Fibroblast of skin of right quadriceps (primary cell): Measurements from ENCODE around the gene ARL6.
A peak's percentile ranks its signal among the peaks of the same experiment; 100 is the strongest.

Experiments used
- DNase-seq: peaks from one replicate; pipeline ENCODE4 v3.0.0-alpha.2; 2013

The ARL6 gene, protein sequence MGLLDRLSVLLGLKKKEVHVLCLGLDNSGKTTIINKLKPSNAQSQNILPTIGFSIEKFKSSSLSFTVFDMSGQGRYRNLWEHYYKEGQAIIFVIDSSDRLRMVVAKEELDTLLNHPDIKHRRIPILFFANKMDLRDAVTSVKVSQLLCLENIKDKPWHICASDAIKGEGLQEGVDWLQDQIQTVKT

DNA sequence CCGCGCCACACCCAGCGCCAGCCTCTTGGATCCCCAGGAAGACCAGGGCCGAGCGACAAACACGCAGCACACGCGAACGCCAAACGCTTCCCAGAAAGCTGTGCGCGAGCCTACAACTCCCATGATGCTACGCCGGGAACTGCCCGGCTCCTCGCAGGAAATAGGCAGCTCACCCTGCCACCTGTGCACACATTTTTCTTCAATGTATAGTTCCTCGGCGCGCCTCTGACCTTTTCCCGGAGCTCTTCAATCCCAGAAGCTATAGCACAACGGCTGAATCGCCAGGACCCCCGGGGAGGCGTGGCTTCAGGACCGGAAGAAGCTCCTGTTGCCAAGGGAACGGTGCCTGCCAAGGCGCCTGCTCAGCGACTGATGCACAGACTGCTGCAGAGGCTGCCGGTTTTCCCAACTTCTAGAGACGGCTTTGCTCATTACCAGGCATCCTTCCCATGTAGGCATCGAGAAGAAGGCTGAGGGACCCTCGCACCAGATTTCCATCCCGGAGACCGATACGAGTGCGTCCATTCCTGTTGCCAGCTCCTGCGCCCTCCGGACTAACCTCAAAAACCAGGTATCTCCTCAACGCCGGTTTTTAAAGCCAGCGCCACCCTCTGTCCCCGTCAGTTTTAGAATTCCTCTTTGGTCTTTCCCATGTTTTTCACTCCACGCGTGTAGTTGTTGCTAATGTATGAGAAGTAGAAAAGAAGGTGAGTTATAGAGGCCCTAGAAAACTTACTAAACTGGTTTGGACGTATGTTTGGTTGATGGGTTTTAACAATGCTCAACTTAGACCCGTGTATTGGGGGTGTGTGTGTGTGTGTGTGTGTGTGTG lies at the start of gene ARL6:
Gene ARL6, plus strand, starts transcription at position 352 of the 832 bp plus-strand sequence. CDS start 3,350 bp downstream, outside the sequence.
- DNase-seq = peak; percentile 83

DNA sequence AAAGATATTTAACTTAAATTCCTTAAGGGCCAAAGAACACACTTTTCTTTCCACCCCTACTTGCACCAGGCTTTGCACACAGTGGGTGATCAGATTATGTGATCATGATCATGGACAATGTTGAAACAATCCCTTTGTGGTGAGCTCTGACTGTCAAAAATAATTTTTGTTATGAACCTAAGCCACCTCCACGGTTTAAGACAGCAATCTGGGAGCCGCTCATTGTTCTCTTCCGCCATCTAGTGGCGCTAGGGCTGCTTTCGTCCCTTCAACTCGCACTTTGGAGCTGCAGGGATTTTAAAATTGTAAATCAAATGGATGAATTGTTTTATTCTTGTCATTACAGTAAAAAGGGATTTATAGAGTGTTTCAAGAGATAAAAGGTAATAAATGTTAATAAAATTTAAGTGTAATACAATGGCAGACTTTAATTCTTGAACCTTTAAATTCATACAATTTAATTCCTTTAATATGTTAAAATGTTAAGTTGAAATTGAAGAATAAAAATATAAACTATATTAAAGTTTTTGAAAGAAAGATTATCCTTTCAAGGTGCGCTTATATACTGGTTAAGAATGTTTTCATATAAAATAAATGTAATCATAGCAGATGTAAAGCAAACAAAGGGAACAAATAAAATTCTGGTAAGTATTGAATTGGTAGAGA lies 45.3 kb upstream of the ARL6 start:
- peak; percentile 58 for DNase-seq

DNA sequence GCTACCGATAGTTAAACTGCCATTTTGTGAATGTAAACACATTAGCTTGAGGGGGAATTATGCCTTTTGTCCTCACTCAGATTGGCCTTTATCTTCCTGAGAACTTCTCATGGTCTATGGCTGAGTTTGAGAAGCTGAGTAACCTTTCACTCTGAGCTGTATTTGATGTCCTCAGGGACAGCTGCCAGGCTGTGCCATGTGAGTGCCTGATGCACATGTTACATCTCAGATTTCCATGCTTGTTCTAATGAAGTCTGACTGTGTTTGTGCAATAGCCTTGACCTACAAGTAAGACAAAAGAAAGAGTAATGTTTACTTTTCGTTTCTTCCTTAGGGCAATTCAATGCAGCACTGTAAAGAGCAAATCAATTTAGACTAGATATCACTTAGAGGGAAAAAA lies 44.1 kb upstream of the ARL6 start:
- no peak for DNase-seq

DNA sequence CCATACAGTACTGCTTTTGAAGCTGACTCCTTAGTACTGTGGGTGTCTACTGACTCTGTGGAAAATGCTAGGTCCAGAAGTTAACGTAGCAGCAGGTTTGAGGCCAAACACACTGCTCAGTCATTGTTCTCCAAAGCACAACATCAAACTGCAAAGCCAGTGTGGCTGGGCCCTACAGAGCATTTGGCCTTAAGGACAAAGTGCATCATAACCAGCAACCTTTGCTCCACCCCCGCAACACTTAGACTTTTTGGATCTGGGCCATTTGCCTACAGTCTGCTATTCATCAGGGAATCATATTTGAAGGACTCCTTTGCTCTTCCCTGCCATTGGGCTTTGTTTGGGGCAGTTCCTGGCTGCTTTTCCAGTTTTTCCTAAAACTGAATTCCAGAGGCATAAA lies 43.1 kb upstream of the ARL6 start:
- no peak for DNase-seq

DNA sequence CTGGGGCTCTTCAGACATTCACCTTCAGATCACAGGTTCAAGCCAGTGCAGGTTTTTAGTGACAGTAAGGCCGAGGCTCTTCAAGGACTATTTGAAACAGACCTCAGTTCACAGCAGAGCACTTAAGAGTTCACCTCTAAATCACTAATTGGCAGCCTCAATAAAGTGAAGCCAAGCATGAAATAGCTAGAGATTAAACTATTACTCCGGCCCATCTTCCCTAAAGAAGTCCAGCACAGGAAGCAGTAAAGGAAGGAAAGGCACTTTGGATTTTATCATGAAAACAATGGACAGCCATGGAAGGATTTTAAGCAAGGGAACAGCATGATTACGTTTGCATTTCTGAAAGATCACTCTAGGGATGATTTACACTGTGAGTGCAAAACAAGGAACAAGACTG lies 27.6 kb upstream of the ARL6 start:
- no peak for DNase-seq

DNA sequence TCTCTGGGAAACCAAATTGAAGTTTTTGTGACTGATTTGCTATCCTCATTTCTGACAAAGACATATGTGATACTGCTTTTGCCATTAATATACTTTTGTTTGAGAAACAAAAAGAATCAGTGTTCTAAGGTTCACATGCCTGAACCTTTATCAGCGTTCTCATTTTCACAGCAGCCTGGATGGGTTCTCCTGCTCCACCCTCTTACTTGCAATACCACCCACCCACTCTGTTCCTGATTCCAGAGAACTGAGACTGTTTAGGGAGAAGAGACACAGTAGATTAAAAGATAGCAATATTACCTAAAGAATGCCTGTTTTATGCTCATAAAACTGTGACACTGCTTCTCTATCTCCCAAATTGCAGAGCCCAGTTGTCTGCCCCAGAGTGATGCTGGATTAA lies 25.8 kb upstream of the ARL6 start:
- DNase-seq = no peak

DNA sequence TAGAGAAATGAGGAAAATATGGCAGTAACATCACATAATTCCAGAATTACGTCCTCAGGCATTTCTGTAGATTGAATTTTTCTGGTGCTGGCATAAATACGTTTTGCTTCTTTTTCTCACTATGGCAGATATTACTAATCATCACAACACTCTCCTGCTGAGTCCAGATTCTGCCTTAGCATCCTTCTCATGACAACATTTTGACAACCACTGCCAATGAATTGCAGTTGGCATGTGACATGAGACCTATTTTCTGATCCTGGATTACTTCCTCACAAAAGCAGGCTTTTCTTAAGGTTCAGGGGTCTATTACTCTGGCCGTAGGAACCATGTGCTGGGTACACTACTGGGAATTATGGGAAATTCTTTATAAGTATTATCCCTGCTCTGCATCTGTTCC lies 22.5 kb upstream of the ARL6 start:
- no peak for DNase-seq

DNA sequence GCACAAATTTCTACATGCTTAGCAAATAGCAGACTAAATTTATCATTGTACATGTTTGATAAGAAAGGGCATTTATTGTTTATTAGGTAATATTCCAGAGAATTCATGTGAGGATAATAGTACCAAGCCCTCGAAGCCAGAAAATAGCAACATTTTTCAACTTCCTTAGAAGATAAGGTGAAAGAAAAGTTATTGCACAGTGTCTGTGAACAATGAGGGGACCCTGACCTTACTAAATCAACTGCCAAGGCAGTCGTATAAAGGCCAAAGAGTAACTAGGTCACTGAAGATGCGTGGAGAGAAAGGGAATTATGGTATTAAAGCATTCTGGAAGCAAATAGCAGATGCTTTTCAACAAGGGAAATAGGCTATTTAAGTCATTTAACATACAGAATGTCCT lies 20.3 kb upstream of the ARL6 start:
- no peak for DNase-seq

DNA sequence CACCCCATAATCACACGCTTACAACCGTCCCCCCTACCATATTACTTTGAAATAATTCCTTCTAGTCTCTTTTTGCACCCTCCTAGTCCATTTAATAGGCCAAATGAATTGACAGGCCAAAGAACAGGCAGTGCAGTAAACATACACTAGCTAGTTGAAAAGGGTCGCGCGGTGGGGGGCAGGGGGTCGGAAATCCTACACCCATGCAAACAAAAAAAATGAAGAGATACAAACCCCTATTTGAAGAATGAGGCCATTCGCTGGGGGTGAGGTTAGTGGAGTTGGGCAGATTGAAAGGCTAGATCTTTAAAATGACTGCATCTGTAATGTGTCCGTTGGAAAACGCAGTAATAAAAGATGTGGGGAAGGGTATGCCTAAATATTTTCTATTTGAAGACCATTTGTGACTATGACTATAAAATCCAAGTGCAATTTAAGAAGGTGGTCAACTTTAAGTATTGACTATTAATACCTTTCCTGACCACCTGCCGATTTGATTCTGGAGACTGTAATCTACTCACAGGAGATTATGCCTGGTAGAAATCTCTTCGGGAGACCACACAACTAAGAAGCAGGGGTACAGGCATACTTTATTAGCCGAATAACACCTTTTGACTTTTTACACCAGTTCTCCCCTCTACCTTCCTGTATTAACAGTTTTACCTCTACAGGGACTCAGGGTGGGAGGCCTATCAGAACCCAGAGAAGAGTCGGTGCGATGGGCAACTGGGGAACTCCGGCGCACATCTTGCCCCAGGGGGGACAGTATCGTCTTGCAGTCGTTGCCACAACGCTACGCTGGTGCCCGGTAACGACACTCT lies 762 bp upstream of the ARL6 start:
- DNase-seq = no peak

DNA sequence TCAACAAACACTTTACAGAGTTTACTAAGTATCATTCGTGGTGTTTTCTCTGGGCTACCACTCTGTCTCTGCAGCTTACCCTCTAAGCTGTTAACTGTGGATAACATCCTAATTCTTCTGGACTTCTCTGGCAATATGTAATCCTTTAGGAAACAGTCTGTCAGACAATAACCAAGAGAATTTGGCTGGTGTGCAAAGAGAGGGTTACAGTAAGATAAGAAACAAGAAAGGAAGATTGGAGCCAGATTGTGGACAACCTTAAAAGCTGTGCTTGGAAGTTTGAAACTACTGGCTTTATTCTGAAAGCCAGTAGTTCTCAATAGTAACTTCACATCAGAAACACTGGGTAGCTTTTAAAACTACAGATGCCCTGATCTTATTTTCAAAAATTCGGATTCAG lies 778 bp downstream of the ARL6 start:
- no peak for DNase-seq

DNA sequence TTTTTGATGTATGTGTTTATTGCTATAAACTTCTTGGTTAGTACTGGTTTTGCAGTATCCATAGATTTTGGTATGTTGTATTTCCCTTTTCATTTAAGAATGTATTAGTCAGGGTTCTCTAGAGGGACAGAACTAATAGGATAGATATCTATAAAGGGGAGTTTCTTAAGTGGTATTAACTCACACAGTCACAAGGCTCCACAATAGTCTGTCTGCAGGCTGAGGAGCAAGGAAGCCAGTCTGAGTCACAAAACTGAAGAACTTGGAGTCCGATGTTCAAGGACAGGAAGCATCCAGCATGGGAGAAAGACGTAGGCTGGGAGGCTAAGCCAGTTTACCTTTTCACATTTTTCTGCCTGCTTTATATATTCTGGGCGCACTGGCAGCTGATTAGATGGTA lies 8.4 kb downstream of the ARL6 start:
- no peak for DNase-seq

DNA sequence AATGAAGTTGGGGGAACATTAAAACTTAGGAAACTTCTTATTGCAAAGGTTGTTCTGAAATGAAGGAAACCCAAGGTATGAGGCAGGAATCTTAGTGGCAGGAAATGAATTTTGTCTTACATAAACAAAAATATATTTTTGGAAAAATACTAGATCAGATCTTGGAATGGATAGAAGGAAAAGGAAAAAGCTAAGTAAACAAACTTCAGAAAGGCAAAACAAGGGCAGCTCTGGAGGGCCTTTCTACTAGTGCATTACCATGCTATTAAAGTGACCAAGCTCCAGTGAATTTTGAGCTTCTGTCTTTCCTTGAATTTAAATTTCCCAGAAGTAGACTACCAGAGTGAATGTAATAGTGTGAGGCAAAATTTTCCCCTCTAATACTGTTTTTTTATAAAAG lies 13.6 kb downstream of the ARL6 start:
- no peak for DNase-seq

DNA sequence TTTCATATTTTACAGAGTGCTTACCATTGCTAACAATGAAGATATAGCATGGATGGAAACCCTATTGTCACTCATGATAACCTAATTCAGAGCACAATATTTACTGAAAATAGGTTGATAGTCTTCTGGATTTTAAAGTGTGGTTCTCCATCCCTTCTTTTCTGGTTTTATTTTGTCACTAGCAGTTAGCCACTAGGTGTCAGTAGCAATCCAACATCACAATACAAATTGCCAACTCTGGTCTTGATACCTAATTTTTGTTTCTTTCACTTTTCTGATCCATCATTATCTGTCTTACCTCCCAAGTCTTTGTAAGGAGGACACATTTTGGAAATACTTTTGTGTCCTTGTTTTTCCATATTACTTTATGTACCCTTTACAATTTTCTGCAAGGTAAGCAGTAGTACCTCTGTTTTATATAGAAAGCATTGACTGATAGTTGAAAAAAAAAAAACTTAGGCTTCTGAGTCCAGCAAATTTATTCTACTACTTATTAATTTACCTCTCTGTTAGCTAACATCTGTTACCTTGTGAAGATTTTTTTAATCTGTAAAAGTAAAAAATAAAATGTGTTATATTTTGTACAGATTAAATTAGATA lies 29.0 kb downstream of the ARL6 start:
- DNase-seq = peak; percentile 43

DNA sequence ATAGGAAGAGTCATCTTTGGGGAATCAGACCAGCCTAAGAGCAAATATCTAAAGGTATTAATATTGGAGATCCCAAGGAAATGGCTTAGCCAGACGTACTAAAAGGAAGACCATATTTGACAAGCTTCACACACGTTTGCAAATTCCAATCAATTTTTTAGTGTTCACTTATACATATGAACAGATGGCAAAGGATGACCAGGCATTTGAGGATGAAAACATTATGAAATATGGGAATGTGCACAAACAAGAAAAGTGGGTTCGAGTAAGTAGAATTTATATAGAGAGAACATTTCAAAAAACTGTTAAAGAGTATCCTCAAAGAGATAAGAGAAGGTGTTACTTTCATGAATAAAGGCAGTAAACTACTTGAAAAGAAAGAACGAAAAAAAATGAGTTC lies 31.4 kb downstream of the ARL6 start:
- DNase-seq = no peak

DNA sequence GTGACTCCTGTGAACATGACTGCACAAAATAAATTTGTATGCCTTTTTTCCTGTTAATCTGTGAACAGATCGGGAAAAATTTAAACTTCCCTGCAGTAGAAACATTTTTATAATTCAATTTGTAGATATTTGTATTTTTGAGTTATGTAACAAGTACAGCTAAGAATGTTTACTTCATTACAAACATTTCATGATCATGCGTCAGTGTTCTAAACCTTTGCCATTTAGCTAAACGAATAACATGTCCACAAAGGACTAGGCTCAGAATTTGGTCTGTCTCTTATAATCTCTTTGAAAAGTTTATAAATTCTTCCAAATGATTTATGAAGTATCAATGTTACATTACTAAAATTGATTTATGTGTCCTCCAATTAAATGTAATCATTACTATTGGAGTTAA lies 39.9 kb downstream of the ARL6 start:
- no peak for DNase-seq

DNA sequence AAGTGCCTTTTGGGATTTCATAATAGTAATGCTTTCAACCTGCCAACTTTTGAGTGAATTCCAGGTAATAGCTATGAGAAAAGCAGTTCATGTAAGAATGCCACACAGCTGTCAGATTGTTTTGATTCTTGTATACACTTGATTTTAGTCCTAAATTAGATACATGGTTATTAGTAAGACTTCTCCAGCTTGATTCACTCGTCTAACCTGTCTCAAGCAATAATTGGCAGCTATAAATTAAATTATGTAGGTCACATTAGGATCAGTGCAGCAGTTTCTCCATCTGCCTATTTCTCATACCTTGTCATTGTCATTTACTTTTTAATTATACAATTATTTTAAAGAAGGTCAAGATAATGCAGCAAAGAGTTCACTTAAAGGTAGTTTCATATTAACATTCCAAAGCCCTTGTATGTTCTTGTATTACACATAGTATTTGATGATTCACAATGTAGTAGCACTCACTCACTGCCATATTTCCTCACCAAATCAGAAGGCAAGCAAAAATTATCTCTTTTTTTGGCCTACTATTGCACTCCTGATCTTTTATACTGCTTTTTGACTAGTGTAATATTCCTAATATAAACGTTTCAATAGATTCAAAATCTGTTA lies 46.3 kb downstream of the ARL6 start:
- no peak for DNase-seq

DNA sequence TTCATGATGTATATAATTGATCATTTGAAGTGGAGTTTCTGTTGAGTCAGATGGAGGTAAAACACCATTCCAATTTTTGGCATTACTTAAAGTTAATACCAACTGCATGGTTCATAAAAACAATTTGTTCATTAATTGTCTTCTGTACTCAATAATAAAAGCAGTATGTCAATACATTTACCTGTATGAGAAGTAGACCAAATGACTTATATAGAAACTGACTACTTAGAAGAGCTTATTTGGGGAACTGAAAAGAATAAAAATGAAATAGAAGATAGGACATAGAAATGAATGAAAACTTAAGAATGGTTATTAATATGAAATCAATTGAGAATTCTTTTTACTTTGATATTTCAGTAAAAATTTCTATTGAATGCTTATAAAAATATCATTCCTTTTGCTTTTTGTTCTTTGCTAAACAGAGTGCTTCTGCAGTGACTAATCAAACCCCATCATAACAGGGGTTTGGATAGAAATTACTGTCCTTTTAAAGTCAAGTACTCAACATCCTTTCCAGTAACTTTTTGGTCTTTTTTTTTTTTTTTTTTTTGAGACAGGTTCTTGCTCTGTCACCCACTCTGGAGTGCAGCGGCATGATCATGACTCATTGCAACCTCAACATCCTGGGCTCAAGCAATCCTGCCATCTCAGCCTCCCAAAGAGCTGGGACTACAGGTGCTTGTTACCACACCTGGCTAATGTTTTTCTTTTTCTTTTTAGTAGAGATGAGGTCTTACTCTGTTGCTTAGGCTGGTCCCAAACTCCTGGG lies 50.8 kb downstream of the ARL6 start:
- DNase-seq = no peak

DNA sequence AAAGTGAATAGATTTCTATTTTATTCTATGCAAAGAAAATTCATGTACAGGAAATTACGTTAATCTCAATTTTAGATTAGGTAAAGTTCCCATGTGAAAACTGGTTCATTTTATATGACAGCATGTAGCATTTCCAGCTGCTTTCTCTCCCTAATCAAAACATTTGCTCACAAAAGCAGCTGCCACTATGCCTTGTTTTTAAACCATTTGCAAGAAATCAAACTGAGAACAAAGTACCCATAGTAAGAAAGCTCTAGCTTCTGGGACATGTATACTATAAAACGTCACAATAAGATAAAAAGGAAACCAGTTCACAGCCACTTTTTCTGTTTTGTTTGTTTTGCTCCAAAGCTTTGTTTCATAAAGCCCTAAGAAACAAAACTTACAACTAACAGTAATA lies 52.3 kb downstream of the ARL6 start:
- no peak for DNase-seq

DNA sequence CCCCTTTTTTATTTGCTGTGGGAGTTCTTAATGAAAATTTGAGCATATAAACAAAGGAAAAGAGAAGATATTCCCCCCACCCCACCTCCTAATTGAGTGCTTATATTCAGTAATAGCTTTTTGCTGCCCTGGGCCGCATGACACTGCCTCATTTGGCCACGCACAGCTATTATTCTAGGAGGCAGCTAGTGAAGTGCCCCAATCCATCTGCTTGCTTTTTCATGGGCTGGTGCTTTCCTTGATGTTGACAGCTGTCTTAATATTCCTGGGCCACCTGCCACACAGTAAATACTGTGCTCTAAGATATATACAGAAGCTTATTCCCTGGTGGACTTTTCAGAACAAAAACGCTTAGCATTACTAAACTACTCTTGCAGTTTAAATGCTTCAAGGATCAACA lies 53.4 kb downstream of the ARL6 start:
- DNase-seq = no peak

DNA sequence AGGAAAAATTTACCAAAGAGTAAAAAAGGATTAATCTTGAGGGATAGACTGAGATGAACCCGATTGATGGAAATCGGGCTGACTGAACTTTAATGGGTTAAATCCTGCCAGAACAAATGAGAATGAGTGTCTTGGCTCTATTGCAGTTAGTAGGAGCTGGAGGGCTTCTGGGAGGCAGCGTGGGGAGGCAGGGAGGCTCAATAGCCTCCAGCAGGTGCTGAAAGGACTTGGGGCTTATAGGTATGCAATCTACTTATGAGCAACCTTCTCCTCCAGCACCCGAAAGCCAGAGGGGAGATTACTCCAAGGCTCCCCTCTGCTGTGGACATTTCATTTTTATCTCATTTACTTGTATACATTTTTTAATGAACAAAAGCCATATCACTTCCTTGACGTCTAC lies 56.2 kb downstream of the ARL6 start:
- DNase-seq = no peak

DNA sequence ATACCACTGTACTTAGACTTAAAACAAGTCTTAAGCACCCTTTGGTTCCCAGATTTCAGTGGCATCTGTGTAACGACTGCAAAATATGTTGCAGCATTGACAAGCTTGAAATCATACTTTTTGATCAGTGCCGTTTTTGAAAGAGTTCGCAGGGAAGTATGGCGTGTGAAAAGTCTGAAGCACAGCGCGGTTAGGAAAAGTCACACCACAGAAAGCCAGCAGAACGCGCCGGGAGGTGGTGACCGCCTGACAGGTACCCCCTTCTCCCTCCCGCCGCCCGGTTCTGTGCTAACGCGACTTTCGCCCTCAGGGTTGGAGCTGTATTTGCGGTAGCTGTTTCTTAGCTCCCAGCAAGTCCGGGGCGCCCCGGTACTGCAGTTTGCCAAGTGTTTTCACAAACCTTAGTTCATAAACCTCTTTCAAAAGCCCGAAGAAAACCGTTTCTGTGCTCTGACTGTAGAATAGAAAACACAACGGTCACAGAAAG lies 56.8 kb downstream of the ARL6 start:
- no peak for DNase-seq
